ENCODE measurements around the gene NBEAL1.
A peak's percentile ranks its signal among the peaks of the same experiment; 100 is the strongest.
"Not testable (repeated sequence)": the region's sequence is repeated elsewhere in the genome, so short reads cannot be mapped to it uniquely, and the experiment has no call there.

The NBEAL1 gene

DNA sequence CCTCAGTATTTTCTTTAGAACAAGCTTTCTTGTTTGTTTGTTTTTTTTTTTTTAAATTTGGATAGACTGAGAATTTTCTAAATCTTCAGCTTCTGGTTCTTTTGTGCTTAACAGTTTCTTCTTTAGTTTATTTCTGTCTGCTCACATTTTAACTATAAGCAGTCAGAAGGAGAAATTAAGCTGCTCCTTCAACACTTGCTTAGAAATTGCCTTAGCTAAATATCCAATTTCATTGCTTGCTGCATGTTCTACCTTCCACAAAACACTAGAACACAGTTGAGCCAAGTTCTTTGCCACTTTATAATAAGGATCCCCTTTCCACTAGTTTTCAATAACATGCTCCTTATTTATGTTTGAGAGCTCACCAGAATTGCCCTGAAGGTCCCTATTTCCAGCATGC lies 57.7 kb downstream of the NBEAL1 start:
- no peaks in the 10 kb centered on the region for H3K27me3 ChIP-seq (ENCODE audit: low read depth, low read length)
- H3K27ac ChIP-seq (ENCODE audit: low read length) = no peak overlapping the region
- H3K4me1 ChIP-seq (ENCODE audit: control insufficient read depth in 1 of 2, insufficient read depth in 2 of 2, low read length in 2 of 2) = peaks cover 0 to 3% of the 10 kb centered on the region in 2 donors
- H3K9me3 ChIP-seq (ENCODE audit: control insufficient read depth in 1 of 2, low read length in 2 of 2) = peaks cover 0 to 5% of the 10 kb centered on the region in 2 donors
- peaks cover 7 to 16% of the 10 kb centered on the region in 2 donors for H3K36me3 ChIP-seq (ENCODE audit: control insufficient read depth in 1 of 2, insufficient read depth in 2 of 2, low read length in 2 of 2)
- no peak overlapping the region for H3K4me3 ChIP-seq (ENCODE audit: low read depth in 1 of 2, low read length in 2 of 2)

DNA sequence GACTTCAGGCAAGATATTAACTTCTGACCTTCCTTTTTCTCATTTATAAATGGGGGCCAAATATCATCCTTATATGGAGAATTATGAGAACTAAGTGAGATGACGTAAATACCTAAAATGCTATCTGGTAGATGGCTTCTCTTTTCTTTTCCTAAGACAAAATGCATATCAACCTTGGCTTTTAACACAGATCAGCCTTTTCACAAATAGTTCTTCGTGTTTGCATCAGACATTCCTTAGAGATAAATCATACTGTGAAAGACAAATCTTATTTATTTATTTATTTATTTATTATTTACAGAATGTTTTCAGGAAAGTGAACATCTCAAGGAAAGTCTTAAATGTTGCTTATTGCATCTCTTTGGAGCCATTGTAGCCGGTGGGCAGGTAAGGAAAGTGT lies 62.8 kb downstream of the NBEAL1 start:
- H3K4me3 ChIP-seq (ENCODE audit: low read depth in 1 of 2, low read length in 2 of 2) = no peak overlapping the region
- no peaks in the 10 kb centered on the region for H3K4me1 ChIP-seq (ENCODE audit: control insufficient read depth in 1 of 2, insufficient read depth in 2 of 2, low read length in 2 of 2)
- no peak overlapping the region for H3K27ac ChIP-seq (ENCODE audit: low read length)
- no peaks in the 10 kb centered on the region for H3K27me3 ChIP-seq (ENCODE audit: low read depth, low read length)
- H3K36me3 ChIP-seq (ENCODE audit: control insufficient read depth in 1 of 2, insufficient read depth in 2 of 2, low read length in 2 of 2) = peaks cover 6 to 16% of the 10 kb centered on the region in 2 donors
- peaks cover 0 to 4% of the 10 kb centered on the region in 2 donors for H3K9me3 ChIP-seq (ENCODE audit: control insufficient read depth in 1 of 2, low read length in 2 of 2)

DNA sequence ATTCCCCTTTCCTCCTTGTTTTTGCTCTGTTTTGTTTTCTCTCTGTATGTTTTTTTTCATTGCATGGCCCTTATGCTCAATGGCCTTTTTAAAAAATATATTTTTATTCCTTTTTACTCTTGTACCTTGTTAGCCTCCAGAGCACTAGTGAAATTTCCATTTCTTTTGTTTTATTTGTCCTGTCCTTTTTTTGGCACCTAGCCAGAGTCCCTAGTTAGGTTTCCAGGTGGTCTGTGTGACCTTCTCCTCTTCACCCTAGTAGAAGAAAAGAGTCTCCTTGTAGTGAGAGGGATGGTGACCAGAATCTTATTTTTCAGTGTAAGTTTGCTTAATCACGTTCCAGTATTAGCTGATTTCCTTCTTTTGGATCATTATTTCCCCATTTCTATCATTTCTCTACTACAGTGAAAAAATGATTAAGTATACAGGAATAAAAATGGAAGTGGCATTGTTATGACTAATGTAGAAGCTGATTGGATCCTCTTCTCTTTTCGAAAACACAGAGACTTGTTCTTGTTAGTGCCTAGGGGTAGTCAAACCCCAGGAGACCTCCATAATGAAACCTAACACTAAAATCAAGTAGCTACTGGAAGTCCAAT lies 65.9 kb downstream of the NBEAL1 start:
- Histone ChIP-seq H3K4me1 (ENCODE audit: control insufficient read depth in 1 of 2, insufficient read depth in 2 of 2, low read length in 2 of 2) (no peaks in the 10 kb centered on the region), H3K27me3 (ENCODE audit: low read depth, low read length) (no peaks in the 10 kb centered on the region), H3K9me3 (ENCODE audit: control insufficient read depth in 1 of 2, low read length in 2 of 2) (no peaks in the 10 kb centered on the region), H3K4me3 (ENCODE audit: low read depth in 1 of 2, low read length in 2 of 2) (no peak overlapping the region), H3K36me3 (ENCODE audit: control insufficient read depth in 1 of 2, insufficient read depth in 2 of 2, low read length in 2 of 2) (peaks cover 0 to 13% of the 10 kb centered on the region in 2 donors), H3K27ac (ENCODE audit: low read length) (no peak overlapping the region)

DNA sequence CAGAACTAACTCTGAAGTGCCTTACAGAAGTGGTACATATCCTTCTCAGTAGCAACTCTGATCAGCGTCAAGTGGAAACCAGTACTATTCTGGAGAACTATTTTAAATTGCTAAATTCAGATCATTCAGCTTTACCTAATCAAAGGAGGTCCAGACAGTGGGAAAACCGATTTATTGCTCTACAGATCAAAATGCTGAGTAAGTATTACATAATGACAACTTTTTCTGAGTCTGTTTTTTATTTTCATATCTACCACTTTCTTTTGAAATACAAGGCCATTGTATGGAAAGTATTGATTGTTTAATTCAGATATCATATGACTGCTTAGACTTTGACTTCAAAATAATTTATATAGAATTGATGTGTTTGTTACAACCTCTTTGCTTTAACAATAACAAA lies 68.7 kb downstream of the NBEAL1 start:
- no peak overlapping the region for H3K4me3 ChIP-seq (ENCODE audit: low read depth in 1 of 2, low read length in 2 of 2)
- H3K36me3 ChIP-seq (ENCODE audit: control insufficient read depth in 1 of 2, insufficient read depth in 2 of 2, low read length in 2 of 2) = peaks cover 0 to 18% of the 10 kb centered on the region in 2 donors
- no peaks in the 10 kb centered on the region for H3K9me3 ChIP-seq (ENCODE audit: control insufficient read depth in 1 of 2, low read length in 2 of 2)
- no peaks in the 10 kb centered on the region for H3K4me1 ChIP-seq (ENCODE audit: control insufficient read depth in 1 of 2, insufficient read depth in 2 of 2, low read length in 2 of 2)
- H3K27me3 ChIP-seq (ENCODE audit: low read depth, low read length) = no peaks in the 10 kb centered on the region
- H3K27ac ChIP-seq (ENCODE audit: low read length) = no peak overlapping the region

DNA sequence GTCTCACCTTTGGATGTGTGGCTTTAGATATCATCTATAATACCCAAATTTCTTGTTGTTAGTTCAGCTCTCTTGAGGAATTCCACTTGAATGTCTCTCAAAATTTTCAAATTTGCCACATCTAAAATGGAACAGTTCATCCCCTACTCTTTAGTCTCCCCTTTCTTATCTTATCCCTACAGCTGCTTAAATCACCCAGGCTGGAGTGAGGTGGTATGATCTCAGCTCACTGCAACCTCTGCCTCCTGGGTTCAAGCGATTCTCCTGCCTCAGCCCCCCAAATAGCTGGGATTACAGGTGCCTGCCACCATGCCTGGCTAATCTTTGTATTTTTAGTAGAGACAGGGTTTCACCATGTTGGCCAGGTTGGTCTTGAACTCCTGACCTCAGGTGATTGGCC lies 71.7 kb downstream of the NBEAL1 start:
- H3K36me3 ChIP-seq (ENCODE audit: control insufficient read depth in 1 of 2, insufficient read depth in 2 of 2, low read length in 2 of 2) = peaks cover 0 to 10% of the 10 kb centered on the region in 2 donors
- H3K27ac ChIP-seq (ENCODE audit: low read length); H3K4me1 ChIP-seq (ENCODE audit: control insufficient read depth in 1 of 2, insufficient read depth in 2 of 2, low read length in 2 of 2); H3K9me3 ChIP-seq (ENCODE audit: control insufficient read depth in 1 of 2, low read length in 2 of 2); H3K27me3 ChIP-seq (ENCODE audit: low read depth, low read length); H3K4me3 ChIP-seq (ENCODE audit: low read depth in 1 of 2, low read length in 2 of 2): not testable (repeated sequence)

DNA sequence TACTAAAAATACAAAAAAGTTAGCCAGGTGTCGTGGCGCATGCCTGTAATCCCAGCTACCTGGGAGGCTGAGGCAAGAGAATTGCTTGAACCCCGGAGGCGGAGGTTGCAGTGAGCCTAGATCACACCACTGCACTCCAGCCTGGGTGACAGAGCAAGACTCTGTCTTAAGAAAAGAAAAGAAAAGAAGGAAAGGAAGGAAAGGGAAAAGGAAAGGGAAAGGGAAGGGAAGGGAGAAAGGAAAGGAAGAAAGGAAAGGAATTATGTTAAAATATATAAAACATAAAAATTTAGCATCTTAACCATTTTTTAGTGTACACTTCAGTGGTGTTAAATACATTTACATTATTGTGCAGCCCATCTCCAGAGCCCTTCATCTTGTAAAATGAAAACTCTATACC lies 76.0 kb downstream of the NBEAL1 start:
- not testable (repeated sequence) for H3K36me3 ChIP-seq (ENCODE audit: control insufficient read depth in 1 of 2, insufficient read depth in 2 of 2, low read length in 2 of 2)

DNA sequence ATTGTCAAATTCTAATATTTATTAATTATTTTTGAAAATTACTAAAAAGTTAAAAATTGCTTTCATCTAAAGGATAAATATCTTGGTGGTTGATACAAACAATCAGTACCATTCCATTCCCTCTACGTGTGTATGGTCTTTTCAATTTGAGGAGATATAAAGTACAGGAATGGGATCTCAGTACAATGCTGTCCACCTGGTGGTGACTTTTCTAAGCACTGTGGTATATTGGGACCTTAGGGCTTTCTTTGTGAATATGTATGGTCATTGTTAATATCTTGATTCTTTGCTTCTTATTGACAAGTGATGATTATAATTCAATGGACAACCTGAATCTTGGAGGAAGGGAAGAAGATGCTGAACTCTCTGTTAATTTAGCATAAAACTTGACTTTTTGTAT lies 83.1 kb downstream of the NBEAL1 start:
- no peak overlapping the region for H3K27ac ChIP-seq (ENCODE audit: low read length)
- H3K36me3 ChIP-seq (ENCODE audit: control insufficient read depth in 1 of 2, insufficient read depth in 2 of 2, low read length in 2 of 2) = peaks cover 0 to 18% of the 10 kb centered on the region in 2 donors
- H3K27me3 ChIP-seq (ENCODE audit: low read depth, low read length) = no peaks in the 10 kb centered on the region
- H3K4me1 ChIP-seq (ENCODE audit: control insufficient read depth in 1 of 2, insufficient read depth in 2 of 2, low read length in 2 of 2) = no peaks in the 10 kb centered on the region
- H3K4me3 ChIP-seq (ENCODE audit: low read depth in 1 of 2, low read length in 2 of 2) = no peak overlapping the region
- no peaks in the 10 kb centered on the region for H3K9me3 ChIP-seq (ENCODE audit: control insufficient read depth in 1 of 2, low read length in 2 of 2)

More for the DNA sequence above, 76.0 kb downstream of the NBEAL1 start:
- H3K27ac ChIP-seq (ENCODE audit: low read length); H3K27me3 ChIP-seq (ENCODE audit: low read depth, low read length); H3K4me1 ChIP-seq (ENCODE audit: control insufficient read depth in 1 of 2, insufficient read depth in 2 of 2, low read length in 2 of 2); H3K4me3 ChIP-seq (ENCODE audit: low read depth in 1 of 2, low read length in 2 of 2); H3K9me3 ChIP-seq (ENCODE audit: control insufficient read depth in 1 of 2, low read length in 2 of 2): not testable (repeated sequence)

DNA sequence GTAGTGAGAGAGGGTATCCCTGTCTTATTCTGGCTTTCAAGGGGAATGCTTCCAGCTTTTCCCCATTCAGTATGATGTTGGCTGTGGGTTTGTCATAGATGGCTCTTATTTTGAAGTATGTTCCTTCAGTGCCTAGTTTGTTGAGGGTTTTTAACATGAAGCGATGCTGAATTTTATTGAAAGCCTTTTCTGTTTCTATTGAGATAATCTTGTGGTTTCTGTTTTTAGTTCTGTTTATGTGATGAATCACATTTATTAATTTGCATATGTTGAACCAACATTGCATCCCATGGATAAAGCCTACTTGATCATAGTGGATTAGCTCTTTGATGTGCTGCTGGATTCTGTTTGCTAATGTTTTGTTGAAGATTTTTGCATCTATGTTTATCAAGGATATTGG lies 87.7 kb downstream of the NBEAL1 start:
- not testable (repeated sequence) for H3K27ac ChIP-seq (ENCODE audit: low read length); H3K9me3 ChIP-seq (ENCODE audit: control insufficient read depth in 1 of 2, low read length in 2 of 2); H3K4me3 ChIP-seq (ENCODE audit: low read depth in 1 of 2, low read length in 2 of 2); H3K4me1 ChIP-seq (ENCODE audit: control insufficient read depth in 1 of 2, insufficient read depth in 2 of 2, low read length in 2 of 2); H3K27me3 ChIP-seq (ENCODE audit: low read depth, low read length)
- H3K36me3 ChIP-seq (ENCODE audit: control insufficient read depth in 1 of 2, insufficient read depth in 2 of 2, low read length in 2 of 2) = peaks cover 9 to 44% of the 10 kb centered on the region in 2 donors

DNA sequence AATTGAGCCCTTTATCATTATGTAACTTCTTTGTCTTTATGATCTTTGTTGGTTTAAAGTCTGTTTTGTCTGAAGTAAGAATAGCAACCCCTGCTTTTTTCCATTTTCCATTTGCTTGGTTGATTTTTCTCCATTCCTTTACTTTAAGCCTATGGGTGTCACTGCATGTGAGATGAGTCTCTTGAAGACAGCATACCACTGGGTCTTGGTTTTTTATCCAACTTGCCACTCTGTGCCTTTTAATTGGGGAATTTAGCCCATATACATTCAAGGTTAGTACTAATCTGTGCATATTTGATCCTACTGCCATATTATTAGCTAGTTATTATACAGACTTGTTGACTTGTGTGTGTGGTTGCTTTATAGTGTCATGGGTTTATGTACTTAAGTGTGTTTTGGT lies 89.6 kb downstream of the NBEAL1 start:
- Histone ChIP-seq H3K4me3 (ENCODE audit: low read depth in 1 of 2, low read length in 2 of 2) (peak overlapping the region in 1 of 2 donors; percentile 24), H3K9me3 (ENCODE audit: control insufficient read depth in 1 of 2, low read length in 2 of 2) (peaks cover 3 to 8% of the 10 kb centered on the region in 2 donors)

DNA sequence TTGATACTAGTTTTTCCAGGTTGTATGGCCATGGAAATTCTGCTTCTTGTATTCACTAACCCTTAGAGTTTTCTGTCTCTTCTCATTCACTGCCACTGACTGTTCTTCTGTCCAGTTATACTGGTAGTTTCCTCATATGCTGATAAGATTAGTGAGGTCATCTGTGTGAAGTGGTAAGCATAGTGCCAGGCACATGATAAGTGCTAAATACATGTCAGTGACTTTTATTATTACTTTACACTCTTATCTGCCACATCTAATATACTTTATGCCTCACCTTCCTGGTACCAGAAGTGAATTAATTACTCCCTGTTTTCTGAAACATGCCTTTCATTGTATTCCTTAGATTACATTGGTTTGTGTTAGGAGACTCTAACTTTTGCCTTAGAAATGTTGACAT lies 91.3 kb downstream of the NBEAL1 start:
- Histone ChIP-seq H3K4me3 (ENCODE audit: low read depth in 1 of 2, low read length in 2 of 2) (no peak overlapping the region), H3K36me3 (ENCODE audit: control insufficient read depth in 1 of 2, insufficient read depth in 2 of 2, low read length in 2 of 2) (peaks cover 18 to 53% of the 10 kb centered on the region in 2 donors)

More for the DNA sequence above, 89.6 kb downstream of the NBEAL1 start:
- H3K36me3 ChIP-seq (ENCODE audit: control insufficient read depth in 1 of 2, insufficient read depth in 2 of 2, low read length in 2 of 2) = peaks cover 13 to 58% of the 10 kb centered on the region in 2 donors
- no peaks in the 10 kb centered on the region for H3K27me3 ChIP-seq (ENCODE audit: low read depth, low read length)
- no peaks in the 10 kb centered on the region for H3K4me1 ChIP-seq (ENCODE audit: control insufficient read depth in 1 of 2, insufficient read depth in 2 of 2, low read length in 2 of 2)
- no peak overlapping the region for H3K27ac ChIP-seq (ENCODE audit: low read length)

DNA sequence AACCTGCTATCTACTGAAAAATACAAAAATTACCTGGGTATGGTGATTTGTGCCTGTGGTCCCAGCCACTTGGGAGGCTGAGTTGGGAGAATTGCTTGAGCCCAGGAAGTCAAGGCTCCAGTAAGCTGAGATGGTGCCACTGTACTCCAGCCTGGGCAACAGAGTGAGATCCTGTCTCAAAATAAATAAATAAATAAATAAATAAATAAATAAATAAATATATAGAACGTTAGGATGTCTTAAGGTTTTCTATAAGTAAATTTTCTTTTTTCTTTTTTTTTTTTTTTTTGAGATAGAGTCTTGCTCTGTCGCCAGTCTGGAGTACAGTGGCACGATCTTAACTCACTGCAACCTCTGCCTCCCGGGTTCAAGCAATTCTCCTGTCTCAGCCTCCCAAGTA lies 95.8 kb downstream of the NBEAL1 start:
- not testable (repeated sequence) for H3K27ac ChIP-seq (ENCODE audit: low read length); H3K4me3 ChIP-seq (ENCODE audit: low read depth in 1 of 2, low read length in 2 of 2); H3K27me3 ChIP-seq (ENCODE audit: low read depth, low read length); H3K9me3 ChIP-seq (ENCODE audit: control insufficient read depth in 1 of 2, low read length in 2 of 2); H3K4me1 ChIP-seq (ENCODE audit: control insufficient read depth in 1 of 2, insufficient read depth in 2 of 2, low read length in 2 of 2)
- peaks cover 27 to 52% of the 10 kb centered on the region in 2 donors for H3K36me3 ChIP-seq (ENCODE audit: control insufficient read depth in 1 of 2, insufficient read depth in 2 of 2, low read length in 2 of 2)

More for the DNA sequence above, 91.3 kb downstream of the NBEAL1 start:
- no peaks in the 10 kb centered on the region for H3K4me1 ChIP-seq (ENCODE audit: control insufficient read depth in 1 of 2, insufficient read depth in 2 of 2, low read length in 2 of 2)
- H3K9me3 ChIP-seq (ENCODE audit: control insufficient read depth in 1 of 2, low read length in 2 of 2) = peaks cover 3 to 8% of the 10 kb centered on the region in 2 donors
- no peaks in the 10 kb centered on the region for H3K27me3 ChIP-seq (ENCODE audit: low read depth, low read length)
- no peak overlapping the region for H3K27ac ChIP-seq (ENCODE audit: low read length)

DNA sequence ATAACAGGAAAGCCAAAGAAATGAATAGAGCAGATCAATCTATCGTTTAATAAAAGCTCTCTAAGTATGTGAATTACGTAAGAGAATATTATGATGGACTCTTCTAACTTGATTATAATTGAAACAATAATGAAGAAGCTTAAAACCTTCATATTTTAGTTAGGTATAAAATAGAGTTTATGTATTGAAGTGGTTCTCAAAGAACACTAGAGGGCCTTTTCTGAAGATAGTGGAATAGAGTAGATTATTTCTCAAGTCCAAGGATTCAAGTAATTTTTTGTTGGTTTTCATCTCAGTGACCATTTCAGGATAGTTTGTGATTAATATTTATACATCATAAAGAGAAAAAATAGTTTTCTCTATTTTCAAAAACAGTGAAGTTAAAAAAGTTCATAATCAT lies 97.7 kb downstream of the NBEAL1 start:
- H3K4me3 ChIP-seq (ENCODE audit: low read depth in 1 of 2, low read length in 2 of 2) = no peak overlapping the region
- H3K4me1 ChIP-seq (ENCODE audit: control insufficient read depth in 1 of 2, insufficient read depth in 2 of 2, low read length in 2 of 2) = no peaks in the 10 kb centered on the region
- no peaks in the 10 kb centered on the region for H3K27me3 ChIP-seq (ENCODE audit: low read depth, low read length)
- no peak overlapping the region for H3K27ac ChIP-seq (ENCODE audit: low read length)
- no peaks in the 10 kb centered on the region for H3K9me3 ChIP-seq (ENCODE audit: control insufficient read depth in 1 of 2, low read length in 2 of 2)
- peaks cover 27 to 47% of the 10 kb centered on the region in 2 donors for H3K36me3 ChIP-seq (ENCODE audit: control insufficient read depth in 1 of 2, insufficient read depth in 2 of 2, low read length in 2 of 2)

Measured in muscle layer of duodenum (tissue), 2 donors.